IPS-NIHi7 (cell line): ENCODE results near the gene BEST1.
A peak's percentile ranks its signal among the peaks of the same experiment; 100 is the strongest.

ENCODE experiments used
- DNase-seq: peaks from one replicate; pipeline ENCODE4 v3.0.0; 2012; ENCODE audit warnings: mixed read lengths; ENCODE audit errors: extremely low spot score

Gene BEST1

GRCh38 chr11:61916737-61917333 is 33.3 kb upstream of the BEST1 start:
- DNase-seq, result no peak

DNA sequence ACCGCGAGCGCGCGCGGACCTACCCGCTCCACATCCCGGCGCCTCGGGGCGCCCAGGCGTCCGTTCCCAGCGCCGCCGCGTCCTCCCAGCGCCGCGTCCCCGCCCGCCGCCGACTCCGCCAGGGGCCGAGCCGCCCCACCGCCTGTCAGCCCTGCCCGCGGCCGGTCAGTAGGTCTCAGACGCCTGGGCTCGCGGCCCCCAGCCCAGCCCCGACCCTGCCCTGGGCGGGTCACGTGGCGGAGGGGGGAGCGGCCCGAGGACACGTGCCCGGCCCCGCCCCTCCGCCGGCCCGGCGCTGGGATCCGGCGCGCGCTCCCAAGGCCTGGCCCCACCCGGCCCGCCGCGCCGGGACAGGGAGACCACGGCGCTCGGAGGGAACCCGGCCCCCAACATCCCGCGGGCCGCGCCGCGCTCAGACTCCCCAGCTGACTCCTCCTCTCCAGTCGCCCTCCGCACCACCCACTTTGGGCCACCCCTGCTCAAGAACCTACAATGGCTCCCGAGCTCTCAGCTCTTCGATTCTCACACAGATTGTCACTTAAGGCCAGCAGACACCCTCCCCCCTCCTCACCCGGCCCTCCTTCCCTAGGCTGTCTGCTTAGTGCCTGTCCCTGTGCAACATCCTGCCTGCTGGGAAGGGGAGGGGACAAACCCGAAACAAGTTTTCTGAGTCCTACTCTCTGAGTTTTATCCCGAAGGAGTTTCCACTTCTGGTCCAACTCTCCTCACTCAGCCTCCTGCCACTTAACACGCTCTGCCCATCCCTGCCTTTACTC is 32.6 kb upstream of the BEST1 start, which contains the start of gene RAB3IL1:
TSS of gene RAB3IL1 (minus strand) at position 233 of the 776 bp plus-strand sequence. CDS start at position 34, 199 bp downstream.
- DNase-seq, result peak; percentile 90

DNA sequence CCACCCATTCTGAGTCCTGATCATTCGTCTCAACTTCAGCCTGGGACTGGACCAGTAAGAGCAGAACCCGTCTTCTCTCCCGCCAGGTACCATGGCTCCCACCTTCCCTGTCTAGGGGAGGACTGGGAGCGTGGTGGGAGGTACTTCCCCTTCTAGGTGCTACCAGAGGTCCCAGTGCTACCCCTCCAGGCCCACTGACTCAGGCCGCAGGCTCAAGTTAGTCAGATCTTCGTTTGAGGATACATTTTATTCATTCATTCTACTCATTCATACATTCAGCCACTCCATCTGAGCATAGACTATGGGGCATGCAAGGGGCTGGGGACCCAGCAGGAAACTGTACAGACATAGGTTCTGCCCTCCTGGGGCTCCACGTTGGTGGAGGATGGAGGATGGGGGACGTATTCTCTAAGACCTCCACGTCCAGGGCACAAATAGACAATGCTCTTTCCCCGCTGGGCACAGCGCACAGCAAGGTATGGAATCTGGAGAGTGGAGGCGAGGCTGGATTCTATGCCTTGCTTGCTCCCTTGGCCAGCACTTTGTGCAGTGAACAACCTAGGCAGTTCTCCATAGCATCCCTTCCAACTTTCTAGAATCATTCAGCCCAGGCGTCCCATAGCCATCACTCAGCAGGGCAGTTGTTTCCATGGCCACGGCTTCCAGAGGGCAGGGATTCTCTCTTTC is 31.8 kb upstream of the BEST1 start:
- DNase-seq, result peak; percentile 8

GRCh38 chr11:61918938-61919704 is 31.0 kb upstream of the BEST1 start:
- DNase-seq, result peak; percentile 6

- peak; percentile 10 for DNase-seq
Measured at GRCh38 chr11:61919705-61920631, 30.2 kb upstream of the BEST1 start.

- peak; percentile 3 for DNase-seq
Measured at GRCh38 chr11:61921446-61921845, 28.7 kb upstream of the BEST1 start.

DNA sequence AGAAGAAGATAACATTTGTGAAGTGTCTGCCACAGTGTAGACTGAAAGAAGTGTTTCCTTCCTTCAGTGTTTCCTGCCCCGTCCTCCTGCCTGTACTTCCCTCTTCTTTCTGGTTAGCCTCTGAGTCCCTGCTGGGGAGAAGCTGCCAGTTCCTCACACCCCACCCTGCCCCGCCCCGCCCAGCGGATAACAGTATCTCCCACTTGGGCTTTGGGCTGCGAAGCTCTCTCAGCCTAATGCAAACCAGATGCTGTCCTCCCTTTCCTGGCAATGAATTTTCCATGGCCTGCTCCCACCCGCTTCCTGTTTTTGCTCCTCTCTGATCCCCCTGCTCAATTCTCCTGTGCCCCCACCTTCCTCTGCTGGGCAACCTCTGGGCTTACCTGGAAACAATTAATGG is 27.6 kb upstream of the BEST1 start:
- peak; percentile 31 for DNase-seq

DNA sequence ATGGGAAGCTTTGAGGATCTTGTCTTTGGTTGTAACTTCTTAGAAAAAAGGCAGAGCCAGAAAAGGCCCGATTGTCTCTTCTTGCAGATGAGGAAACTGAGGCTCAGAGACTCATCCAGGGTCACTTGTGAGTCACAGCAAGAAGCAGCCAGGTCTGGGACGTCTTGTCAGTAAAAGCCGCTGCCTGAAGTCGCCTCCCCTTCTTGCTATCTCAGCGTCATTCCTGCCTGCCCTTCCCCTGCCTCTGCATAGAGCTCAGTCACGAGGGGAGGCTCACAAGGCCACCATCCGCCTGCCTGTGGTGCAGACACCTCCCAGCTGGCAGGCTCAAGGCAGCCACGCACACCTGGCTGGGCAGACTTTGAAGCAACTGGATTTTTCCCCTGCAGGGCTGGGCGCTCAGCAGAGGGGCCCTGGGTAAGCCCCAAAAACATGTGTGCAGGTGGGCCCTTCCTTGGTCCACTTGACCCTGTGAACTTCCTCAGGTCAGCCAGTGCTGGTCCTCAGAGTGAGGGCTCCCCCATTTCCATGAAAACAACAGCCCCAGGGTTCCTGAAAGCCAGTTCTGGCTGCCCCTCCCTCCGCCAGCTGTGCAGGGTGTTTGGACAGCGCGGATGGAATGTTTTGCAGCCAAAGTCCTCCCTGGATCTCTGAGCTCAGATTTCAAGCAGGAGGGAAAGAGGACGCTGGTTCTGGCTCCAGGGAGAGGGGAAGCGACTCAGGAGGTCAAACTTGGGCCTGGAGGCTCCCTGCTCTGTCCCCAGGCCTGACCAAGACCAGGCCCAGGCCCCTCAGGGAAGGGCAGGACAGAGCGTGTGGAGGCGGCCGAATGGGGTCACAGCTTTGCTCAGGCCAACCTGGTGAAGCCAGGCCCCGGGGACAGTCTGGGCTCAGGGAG is 26.7 kb upstream of the BEST1 start:
- DNase-seq, result peak; percentile 68

GRCh38 chr11:61924064-61924455 is 26.1 kb upstream of the BEST1 start:
- peak; percentile 6 for DNase-seq

DNA sequence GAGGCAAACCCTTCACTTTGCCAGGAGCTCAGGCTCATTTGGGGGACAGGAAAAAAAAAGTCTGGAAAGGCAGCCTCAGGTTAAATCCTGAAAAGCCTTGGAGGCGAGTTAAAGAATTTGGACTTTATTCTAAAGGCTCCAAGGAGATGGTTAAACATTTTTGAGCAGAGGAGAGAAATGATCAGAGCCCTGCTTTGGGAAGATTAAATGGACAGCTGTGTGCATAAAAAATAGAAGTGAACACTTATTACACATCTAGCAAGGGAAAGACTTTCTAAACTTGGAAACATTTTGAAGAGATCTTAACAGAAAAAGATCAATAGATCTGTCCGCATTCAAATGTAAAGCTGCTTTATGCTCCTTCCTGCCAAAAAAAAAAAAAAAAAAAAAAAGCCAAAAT is 24.4 kb upstream of the BEST1 start:
- no peak for DNase-seq

- no peak for DNase-seq
Measured at GRCh38 chr11:61926235-61926634, 23.9 kb upstream of the BEST1 start.

DNA sequence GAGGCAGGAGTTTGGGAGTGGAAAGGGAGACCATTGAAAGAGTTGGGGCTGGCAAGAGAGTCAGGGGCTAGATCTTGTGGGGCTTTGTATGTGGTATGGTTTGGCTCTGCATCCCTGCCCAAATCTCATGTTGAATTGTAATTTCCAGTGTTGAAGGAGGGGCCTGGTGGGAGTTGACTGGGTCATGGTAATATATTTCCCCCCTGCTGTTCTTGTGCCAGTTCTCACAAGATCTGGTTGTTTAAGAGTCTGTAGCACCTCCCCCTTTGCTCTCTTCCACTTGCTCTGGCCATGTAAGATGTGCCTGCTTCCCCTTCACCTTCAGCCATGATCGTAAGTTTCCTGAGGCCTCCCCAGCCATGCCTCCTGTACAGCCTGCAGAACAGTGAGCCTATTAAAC is 22.6 kb upstream of the BEST1 start:
- DNase-seq, result no peak

DNA sequence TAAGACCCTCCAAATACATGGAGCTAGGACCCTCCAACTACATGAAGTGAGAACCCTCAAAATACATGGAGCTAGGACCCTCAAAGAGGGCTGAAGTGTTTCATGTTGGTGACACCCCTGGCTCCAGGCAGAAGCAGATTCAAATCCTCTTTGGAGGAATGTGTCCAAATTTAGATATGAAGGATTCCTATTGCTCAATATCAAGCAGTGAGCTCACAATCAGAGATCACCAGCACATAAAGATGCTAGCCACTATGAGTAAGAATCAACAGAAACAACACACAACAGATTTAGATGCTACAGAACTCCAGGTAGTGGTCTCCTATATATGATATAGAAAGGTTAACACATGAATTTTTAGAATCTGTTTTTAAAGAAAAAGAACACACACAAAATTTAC is 21.5 kb upstream of the BEST1 start:
- no peak for DNase-seq

GRCh38 chr11:61930933-61931332 is 19.2 kb upstream of the BEST1 start:
- peak; percentile 4 for DNase-seq

- DNase-seq, result no peak
Measured at GRCh38 chr11:61935861-61936260, 14.3 kb upstream of the BEST1 start.

DNA sequence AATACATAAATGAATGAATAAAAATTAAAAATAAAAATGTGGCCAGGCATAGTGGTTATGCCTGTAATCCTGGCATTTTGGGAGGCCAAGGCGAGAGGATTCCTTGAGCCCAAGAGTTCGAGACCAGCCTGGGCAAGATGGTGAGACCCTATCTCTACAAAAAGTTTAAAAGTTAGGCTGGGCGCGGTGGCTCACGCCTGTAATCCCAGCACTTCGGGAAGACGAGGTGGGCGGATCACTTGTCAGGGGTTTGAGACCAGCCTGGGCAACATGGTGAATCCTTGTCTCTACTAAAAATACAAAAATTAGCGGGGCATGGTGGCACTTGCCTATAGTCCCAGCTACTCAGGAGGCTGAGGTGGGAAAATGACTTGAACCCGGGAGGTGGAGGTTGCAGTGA is 9.7 kb upstream of the BEST1 start:
- DNase-seq, result no peak

GRCh38 chr11:61945191-61945590 is 5.0 kb upstream of the BEST1 start:
- DNase-seq, result no peak

- no peak for DNase-seq
Measured at GRCh38 chr11:61946894-61947293, 3.3 kb upstream of the BEST1 start.

DNA sequence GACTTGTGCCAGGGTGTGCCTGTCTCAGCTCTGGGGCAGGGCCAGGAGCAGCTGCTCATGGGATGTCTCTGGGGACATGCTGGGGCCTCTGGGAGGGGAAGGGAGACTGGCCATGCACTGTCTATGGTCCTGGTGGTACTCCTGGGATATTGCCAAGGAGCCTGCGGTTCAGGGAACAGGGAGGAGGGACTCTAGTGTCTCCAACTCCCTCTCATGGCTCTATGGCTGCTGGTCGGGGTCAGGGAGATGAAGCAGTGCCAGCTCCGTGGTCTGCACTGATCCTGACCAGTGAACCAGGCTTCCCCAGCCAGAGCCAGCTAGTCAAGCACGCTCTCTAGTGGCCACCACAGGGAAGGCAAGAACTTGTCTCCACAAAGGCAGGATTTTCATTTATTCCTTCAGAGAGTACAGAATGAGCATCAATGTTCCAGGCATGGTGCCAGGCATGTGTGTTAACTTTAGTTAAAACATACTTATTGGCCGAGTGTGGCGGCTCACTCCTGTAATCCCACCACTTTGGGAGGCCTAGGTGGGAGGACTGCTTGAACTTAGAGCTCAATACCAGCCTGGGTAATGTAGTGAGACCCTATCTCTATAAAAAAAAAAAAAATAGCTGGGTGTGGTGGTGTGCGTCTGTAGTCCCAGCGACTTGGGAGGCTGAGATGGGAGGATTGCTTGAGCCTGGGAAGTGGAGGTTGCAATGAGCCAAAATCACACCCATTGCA is 2.5 kb upstream of the BEST1 start:
- DNase-seq, result peak; percentile 93
